Stimulated activated CD8-positive, alpha-beta memory T cell treated with anti-CD3 and anti-CD28 coated beads, Interleukin-7, amount 100 ng/mL, for 24 hours (primary cell): ENCODE results near the gene ZFAND2A.
A peak's percentile ranks its signal among the peaks of the same experiment; 100 is the strongest.
"Not testable (repeated sequence)": the region's sequence is repeated elsewhere in the genome, so short reads cannot be mapped to it uniquely, and the experiment has no call there.

ENCODE experiments used
- DNase-seq: peaks from one replicate; pipeline ENCODE4 v3.0.0-alpha.2; 2020; ENCODE audit warnings: low read depth

ZFAND2A gene

DNA sequence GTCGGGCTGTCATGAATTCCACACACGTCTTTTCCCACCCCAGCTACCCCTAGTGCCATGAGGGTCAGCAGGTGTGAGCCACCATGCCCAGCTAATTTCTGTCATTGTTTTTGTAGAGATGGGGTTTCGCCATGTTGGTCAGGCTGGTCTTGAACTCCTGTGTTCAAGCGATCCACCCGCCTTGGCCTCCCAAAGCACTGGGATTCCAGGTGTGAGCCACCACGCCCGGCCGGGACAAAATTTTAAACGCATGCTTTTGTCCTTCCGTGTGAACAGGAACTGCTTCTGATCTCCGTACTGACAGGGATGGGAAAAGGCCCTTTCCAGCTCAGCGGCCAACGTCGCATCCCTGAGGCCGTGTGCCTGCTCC lies 15.6 kb upstream of the ZFAND2A start:
- no peak for DNase-seq

GRCh38 chr7:1174881-1175596 lies 15.0 kb upstream of the ZFAND2A start:
- no peak for DNase-seq

DNA sequence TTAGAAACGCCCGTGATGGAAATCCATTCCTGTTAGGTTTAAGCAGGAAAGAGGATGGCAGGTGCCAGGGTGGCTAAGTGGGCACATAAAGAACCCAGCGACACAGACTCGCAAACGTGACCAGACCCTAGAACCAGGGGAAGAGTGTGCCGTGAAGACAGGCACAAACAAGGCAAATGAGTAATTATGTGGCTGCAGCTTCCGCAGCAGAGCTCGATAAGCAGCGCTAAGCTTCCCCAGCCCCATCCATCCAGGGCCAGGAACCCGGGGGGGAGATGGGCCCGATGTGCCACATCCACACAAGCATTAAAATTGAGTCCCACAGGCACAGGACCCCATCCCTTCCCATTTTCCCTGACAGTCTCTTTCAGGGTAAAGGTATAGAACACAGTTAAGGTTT lies 14.0 kb upstream of the ZFAND2A start:
- no peak for DNase-seq

GRCh38 chr7:1172666-1173523 lies 12.9 kb upstream of the ZFAND2A start:
- DNase-seq, result no peak

DNA sequence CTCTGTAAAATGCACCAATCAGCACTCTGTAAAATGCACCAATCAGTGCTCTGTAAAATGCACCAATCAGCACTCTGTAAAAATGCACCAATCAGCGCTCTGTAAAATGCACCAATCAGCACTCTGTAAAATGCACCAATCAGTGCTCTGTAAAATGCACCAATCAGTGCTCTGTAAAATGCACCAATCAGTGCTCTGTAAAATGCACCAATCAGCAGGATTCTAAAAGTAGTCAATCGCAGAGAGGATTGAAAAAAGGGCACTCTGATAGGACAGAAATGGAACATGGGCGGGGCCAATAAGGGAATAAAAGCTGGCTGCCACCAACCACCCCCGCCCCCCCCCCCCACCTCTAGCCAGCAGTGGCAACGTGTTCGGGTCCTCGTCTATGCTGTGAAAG lies 11.5 kb upstream of the ZFAND2A start:
- DNase-seq, result not testable (repeated sequence)

GRCh38 chr7:1170741-1171501 lies 10.9 kb upstream of the ZFAND2A start:
- DNase-seq, result no peak

DNA sequence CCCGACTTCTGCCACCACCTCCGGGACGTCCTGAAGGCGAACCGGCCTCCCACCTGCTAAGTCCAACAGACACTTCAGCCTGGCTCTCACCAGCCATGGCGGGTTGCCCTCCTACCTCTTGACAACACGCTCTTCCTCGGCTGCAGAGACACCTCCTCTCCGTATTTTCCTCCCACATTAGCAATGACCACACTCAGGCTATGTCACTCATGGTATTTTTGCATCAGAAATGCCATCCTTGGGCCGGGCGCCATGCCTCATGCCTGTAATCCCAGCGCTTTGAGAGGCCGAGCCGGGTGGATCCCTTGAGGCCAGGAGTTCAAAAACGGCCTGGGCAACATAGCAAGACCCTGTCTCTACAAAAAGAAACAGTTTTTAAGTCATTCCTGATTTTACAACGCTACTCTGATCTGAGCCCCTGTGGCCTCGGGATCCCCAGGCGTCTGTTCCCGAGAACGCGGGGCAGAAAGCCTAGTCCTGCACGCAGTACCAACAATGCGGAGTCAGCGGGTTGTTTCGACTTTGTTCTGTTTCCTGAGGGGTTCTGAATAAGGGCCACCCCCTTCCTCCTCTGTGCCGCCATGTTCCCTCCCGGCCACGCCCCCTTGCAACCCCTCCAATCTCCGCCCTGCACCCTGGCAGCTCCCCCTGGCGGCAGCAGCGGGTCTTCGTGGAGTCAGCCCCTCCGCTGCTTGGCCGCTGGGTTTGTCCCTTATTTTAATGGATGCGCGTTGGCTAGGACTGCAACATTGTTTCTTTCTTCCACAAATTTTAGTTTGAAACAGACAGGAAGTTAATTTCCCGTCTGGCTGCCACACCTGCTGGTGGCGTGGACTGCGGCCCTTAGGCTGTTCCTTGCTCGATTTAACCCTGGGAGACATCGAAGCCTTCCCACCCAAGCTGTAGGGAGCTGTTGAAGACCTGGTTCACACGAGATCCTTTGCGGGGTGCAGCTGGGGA lies 9.7 kb upstream of the ZFAND2A start:
- peak; percentile 87 for DNase-seq

GRCh38 chr7:1168422-1168821 lies 8.4 kb upstream of the ZFAND2A start:
- DNase-seq, result no peak

- DNase-seq, result no peak
Observed at GRCh38 chr7:1164436-1164835, 4.4 kb upstream of the ZFAND2A start.

DNA sequence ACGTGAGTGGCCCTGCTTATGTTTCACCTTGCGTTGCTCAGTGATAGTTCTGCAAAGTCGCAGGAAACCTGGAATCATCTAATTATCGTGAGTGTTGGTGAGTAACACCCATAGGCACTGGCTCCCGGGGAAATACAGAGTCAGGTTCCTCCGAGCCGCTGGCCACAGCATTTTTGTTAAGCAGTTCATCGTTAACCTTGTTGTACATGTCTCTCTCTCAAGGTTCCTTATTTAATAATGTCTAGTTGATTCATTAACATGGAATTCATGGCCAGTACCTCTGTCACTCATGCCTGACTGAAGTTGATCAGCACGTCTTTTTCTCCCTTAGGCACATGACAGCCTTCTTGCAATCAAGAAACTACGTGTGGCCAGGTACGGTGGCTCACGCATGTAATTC lies 3.1 kb upstream of the ZFAND2A start:
- no peak for DNase-seq

- DNase-seq, result no peak
Observed at GRCh38 chr7:1160670-1161021, 650 bp upstream of the ZFAND2A start.

GRCh38 chr7:1159231-1159630 lies 765 bp downstream of the ZFAND2A start:
- not testable (repeated sequence) for DNase-seq

DNA sequence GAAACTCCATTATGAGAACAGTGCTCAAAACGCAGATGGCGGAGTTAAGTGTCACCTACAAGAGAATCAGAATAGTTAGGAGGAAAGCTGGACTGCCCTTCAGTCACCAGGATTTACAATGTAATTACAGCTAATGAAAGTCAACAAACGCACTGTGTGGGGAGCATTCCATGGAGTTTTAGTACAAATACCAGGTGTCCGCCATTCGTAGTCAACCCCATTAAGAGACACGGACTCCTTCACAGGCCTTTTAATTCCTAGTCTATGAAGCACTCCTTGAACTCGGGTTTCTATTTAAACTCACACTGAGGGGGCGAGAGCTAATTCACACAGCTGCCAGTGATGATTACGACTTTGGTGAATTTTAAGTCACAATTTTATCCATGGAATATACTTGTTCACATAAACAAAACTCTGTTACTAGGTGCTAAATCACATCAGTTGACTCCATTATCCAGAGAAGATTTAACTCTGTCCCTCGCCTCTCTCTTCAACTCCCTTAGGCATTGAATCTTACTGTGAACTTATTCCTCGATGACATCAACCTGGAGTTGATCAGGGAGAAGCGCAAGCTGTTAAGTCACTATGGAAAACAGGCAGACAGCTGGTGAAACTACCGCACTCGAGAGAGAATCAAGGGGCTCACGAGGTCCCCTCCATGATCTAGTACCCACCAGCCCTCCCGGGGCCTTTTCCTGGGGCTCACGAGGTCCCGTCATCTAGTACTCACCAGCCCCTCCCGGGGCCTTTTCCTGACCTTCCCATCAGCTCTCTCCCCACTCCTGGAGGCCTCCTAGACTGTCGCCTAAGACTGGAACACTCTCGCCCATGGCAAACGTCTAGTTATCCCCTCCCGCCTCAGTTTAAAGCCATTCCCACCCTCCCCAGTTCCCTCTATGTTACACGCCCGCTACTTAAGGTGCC lies 1.5 kb downstream of the ZFAND2A start:
- DNase-seq, result no peak

DNA sequence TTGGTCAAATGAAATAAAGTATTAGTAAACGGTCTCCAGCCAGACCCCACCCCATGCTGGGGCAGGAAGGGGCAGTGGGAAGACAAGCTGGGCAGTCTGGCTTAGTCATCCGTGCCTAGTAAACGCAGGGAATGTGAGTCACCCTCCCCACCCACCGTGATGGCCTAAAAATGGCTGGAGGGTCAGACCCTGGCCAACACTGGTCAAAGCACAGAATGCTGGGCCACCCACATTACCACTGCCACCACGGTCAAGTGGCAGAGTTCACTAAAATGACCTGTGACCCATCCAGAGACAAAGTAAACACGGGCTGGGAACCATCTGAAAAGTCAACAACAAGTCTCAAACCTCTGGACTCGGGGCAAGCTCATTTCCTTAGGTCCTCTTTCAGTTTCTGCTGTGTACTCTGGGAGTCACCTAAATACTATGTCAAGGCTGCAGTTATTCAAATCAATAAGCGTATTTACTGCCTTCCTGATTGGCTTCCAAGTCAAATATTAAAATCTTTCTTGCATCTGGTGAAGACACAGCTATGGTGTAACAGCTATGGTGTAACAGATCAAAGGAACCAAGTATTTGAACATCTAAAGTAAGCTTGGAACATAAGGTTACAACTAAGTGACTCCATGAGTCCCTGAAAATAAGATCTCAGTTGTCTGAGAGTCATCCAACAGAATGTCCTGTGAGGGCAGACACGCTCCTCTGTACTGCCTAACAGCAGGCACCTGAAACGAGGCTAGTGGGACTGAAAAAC lies 3.0 kb downstream of the ZFAND2A start:
- no peak for DNase-seq

DNA sequence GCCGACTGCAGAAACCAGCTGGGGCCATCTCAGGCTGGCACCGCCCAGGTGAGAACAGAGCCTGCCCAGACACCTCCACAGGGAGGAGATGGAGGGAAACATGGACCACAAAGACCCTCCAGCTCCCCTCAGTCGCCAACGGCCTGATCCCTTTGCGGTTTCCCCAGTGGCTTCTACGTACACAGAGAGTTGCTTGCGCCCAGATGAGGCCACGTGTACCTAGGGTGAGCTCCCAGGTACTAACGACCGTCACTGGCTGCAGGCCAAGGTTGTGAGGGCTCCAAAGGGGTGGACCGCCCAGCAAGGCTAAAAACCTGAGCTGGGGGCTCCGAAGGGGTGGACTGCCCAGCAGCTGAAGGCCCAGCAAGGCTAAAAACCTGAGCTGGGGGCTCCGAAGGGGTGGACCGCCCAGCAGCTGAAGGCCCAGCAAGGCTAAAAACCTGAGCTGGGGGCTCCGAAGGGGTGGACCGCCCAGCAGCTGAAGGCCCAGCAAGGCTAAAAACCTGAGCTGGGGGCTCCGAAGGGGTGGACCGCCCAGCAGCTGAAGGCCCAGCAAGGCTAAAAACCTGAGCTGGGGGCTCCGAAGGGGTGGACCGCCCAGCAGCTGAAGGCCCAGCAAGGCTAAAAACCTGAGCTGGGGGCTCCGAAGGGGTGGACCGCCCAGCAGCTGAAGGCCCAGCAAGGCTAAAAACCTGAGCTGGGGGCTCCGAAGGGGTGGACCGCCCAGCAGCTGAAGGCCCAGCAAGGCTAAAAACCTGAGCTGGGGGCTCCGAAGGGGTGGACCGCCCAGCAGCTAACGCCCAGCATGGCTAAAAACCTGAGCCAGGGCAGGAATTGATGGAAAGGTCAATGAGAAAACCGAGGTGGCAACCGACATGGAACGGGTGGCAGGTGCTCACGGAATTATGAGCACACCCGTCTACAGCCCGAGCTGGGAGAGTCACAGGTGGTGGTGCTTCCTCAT lies 3.9 kb downstream of the ZFAND2A start:
- not testable (repeated sequence) for DNase-seq

- DNase-seq, result no peak
Observed at GRCh38 chr7:1154172-1154739, 5.7 kb downstream of the ZFAND2A start.

GRCh38 chr7:1152492-1152891 lies 7.5 kb downstream of the ZFAND2A start:
- DNase-seq, result no peak
